ENCODE measurements around the gene SLC7A4.

DNA sequence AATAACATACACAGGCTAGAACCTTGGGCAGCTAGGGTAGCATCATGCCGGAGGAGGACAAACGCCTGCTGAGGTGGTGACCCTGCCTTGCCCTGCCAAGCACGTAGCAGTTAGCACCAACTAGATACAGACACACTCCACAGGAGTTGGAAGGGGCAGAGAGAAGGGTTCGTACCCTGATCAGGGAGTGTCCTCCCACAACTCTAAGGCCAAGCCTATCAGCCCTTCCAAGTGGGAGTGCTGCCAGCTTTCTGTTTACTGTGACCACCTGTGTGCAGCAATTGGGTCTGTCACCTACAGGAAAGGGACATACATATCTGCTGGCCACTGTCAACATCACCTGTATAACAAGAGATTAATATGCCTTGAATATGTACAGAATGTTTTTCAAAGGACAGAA, 28.6 kb downstream of the SLC7A4 start:
- TF ChIP-seq, protein P1, sequence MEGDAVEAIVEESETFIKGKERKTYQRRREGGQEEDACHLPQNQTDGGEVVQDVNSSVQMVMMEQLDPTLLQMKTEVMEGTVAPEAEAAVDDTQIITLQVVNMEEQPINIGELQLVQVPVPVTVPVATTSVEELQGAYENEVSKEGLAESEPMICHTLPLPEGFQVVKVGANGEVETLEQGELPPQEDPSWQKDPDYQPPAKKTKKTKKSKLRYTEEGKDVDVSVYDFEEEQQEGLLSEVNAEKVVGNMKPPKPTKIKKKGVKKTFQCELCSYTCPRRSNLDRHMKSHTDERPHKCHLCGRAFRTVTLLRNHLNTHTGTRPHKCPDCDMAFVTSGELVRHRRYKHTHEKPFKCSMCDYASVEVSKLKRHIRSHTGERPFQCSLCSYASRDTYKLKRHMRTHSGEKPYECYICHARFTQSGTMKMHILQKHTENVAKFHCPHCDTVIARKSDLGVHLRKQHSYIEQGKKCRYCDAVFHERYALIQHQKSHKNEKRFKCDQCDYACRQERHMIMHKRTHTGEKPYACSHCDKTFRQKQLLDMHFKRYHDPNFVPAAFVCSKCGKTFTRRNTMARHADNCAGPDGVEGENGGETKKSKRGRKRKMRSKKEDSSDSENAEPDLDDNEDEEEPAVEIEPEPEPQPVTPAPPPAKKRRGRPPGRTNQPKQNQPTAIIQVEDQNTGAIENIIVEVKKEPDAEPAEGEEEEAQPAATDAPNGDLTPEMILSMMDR (IDR thresholded peaks at IDR 0.05 in 2 of 3, conservative IDR thresholded peaks at IDR 0.05 in 1 of 3; ENCODE audit: borderline replicate concordance in 1 of 3, insufficient read depth in 1 of 3, low read depth in 2 of 3, low read length in 2 of 3), result no peak
- no peak for TF ChIP-seq TCF7L2 (IDR thresholded peaks at IDR 0.05; ENCODE audit: borderline replicate concordance, extremely low read depth, insufficient read depth, insufficient read length)
- no peak for TF ChIP-seq JUND (IDR thresholded peaks at IDR 0.05)
- TF ChIP-seq YY1 (IDR thresholded peaks at IDR 0.05; ENCODE audit: extremely low read depth, insufficient replicate concordance, low read depth, low read length), result no peak
- TF ChIP-seq, protein P2, sequence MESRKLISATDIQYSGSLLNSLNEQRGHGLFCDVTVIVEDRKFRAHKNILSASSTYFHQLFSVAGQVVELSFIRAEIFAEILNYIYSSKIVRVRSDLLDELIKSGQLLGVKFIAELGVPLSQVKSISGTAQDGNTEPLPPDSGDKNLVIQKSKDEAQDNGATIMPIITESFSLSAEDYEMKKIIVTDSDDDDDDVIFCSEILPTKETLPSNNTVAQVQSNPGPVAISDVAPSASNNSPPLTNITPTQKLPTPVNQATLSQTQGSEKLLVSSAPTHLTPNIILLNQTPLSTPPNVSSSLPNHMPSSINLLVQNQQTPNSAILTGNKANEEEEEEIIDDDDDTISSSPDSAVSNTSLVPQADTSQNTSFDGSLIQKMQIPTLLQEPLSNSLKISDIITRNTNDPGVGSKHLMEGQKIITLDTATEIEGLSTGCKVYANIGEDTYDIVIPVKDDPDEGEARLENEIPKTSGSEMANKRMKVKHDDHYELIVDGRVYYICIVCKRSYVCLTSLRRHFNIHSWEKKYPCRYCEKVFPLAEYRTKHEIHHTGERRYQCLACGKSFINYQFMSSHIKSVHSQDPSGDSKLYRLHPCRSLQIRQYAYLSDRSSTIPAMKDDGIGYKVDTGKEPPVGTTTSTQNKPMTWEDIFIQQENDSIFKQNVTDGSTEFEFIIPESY (IDR thresholded peaks at IDR 0.05; ENCODE audit: extremely low read depth, insufficient replicate concordance, low read length), result no peak
- no peak for TF ChIP-seq EZH2phosphoT487 (IDR thresholded peaks at IDR 0.05; ENCODE audit: borderline replicate concordance)
